Breast epithelium (tissue), 3 donors: ENCODE results near the gene RSPH6A.

Experiments used
- CTCF ChIP-seq, 3 donors: fragments of 450-650 bp; IDR thresholded peaks; one replicate each; pipeline ENCODE4 v1.5.1; 2016 to 2017; ENCODE audit warnings: antibody characterized with exemption in 3 of 3, mild to moderate bottlenecking in 3 of 3, moderate library complexity in 3 of 3
- POLR2A ChIP-seq: fragments of 450-650 bp; IDR thresholded peaks from one replicate; pipeline ENCODE4 v1.6.1; 2016; ENCODE audit warnings: antibody characterized with exemption, mild to moderate bottlenecking, moderate library complexity

- TF ChIP-seq POLR2A = no peak
- no peak for TF ChIP-seq CTCF (IDR thresholded peaks at IDR 0.05)
Observed at GRCh38 chr19:45825263-45825605, 10.1 kb upstream of the RSPH6A start.
